ENCODE data around the gene DAPK2. TPM values are rescaled to one million over a fixed set of nuclear protein-coding genes. Genes with fewer than 3 reads are reported as not detected.

The DAPK2 gene
- total and polyA plus RNA-seq, 2 of the 4 experiments (the other 2 are of a cell fraction), result 0.34 to 0.36 TPM

GRCh38 chr15:63913786-63914315, 132.4 kb downstream of the DAPK2 start:
- no peak overlapping the region for H2AK5ac ChIP-seq (ENCODE audit: low read depth, low read length)
- dilution Hi-C loops (cut with HindIII; ENCODE audit: low sequenced_read_pairs, unreplicated experiment), result no loop called here
- no peak overlapping the region for H3K9ac ChIP-seq (ENCODE audit: low read depth, low read length)
- no peak overlapping the region for H2BK120ac ChIP-seq (ENCODE audit: low read depth, low read length)
- no peaks in the 10 kb centered on the region for H4K20me1 ChIP-seq (ENCODE audit: insufficient read depth, low read length)
- H2BK5ac ChIP-seq (ENCODE audit: low read depth, low read length, poor library complexity, severe bottlenecking), result no peak overlapping the region
- intact Hi-C loops (cut with micrococcal nuclease), result no loop called here
- TF ChIP-seq CHD1 (IDR thresholded peaks at IDR 0.05; ENCODE audit: low read depth, low read length) (no peak), POLR2A (IDR thresholded peaks at IDR 0.05; ENCODE audit: low read depth, low read length) (no peak), RAD21 (IDR thresholded peaks at IDR 0.05; ENCODE audit: low read length) (no peak), RFX5 (IDR thresholded peaks at IDR 0.05; ENCODE audit: low read depth, low read length) (no peak), MAFK (IDR thresholded peaks at IDR 0.05; ENCODE audit: low read depth, low read length) (no peak), BHLHE40 (IDR thresholded peaks at IDR 0.05; ENCODE audit: low read depth, low read length) (no peak), CTCF (conservative IDR thresholded peaks at IDR 0.05; ENCODE audit: low read depth, low read length) (no peak), RCOR1 (IDR thresholded peaks at IDR 0.05; ENCODE audit: insufficient replicate concordance, low read length) (no peak), FOS (IDR thresholded peaks at IDR 0.05; ENCODE audit: low read depth, low read length) (no peak), CEBPB (IDR thresholded peaks at IDR 0.05; ENCODE audit: low read depth, low read length) (no peak), MAZ (IDR thresholded peaks at IDR 0.05; ENCODE audit: borderline replicate concordance, low read depth, low read length) (no peak), NFE2L2 (IDR thresholded peaks at IDR 0.05; ENCODE audit: low read depth, low read length) (no peak), SMC3 (IDR thresholded peaks at IDR 0.05; ENCODE audit: low read depth, low read length) (no peak), MXI1 (IDR thresholded peaks at IDR 0.05; ENCODE audit: borderline replicate concordance, low read depth, low read length) (no peak)
- TF ChIP-seq, protein P1, sequence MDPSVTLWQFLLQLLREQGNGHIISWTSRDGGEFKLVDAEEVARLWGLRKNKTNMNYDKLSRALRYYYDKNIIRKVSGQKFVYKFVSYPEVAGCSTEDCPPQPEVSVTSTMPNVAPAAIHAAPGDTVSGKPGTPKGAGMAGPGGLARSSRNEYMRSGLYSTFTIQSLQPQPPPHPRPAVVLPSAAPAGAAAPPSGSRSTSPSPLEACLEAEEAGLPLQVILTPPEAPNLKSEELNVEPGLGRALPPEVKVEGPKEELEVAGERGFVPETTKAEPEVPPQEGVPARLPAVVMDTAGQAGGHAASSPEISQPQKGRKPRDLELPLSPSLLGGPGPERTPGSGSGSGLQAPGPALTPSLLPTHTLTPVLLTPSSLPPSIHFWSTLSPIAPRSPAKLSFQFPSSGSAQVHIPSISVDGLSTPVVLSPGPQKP (IDR thresholded peaks at IDR 0.05; ENCODE audit: borderline replicate concordance, low read depth, low read length), result no peak
- TF ChIP-seq, protein P2, sequence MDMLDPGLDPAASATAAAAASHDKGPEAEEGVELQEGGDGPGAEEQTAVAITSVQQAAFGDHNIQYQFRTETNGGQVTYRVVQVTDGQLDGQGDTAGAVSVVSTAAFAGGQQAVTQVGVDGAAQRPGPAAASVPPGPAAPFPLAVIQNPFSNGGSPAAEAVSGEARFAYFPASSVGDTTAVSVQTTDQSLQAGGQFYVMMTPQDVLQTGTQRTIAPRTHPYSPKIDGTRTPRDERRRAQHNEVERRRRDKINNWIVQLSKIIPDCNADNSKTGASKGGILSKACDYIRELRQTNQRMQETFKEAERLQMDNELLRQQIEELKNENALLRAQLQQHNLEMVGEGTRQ (IDR thresholded peaks at IDR 0.05; ENCODE audit: low read depth, low read length), result no peak
- no peak overlapping the region for H4K8ac ChIP-seq (ENCODE audit: low read depth in 2 of 2, low read length in 2 of 2)
- no peak overlapping the region for H3K27ac ChIP-seq (ENCODE audit: insufficient read depth, low read length)
- 79% methylated on average over 2 of the region's 3 CpGs; no CpG with 5 or more reads in 1 of the 2 experiments for WGBS, 2 experiments (ENCODE audit: extremely low coverage in 2 of 2, insufficient read length in 1 of 2)
- H3K4me3 ChIP-seq (ENCODE audit: insufficient read depth, low read depth, low read length), result no peak overlapping the region
- no peak overlapping the region for H4K91ac ChIP-seq (ENCODE audit: insufficient read depth, low read depth, low read length)
- DNase-seq (no peak), ATAC-seq (ENCODE audit: low read depth) (no peak)
- H4K5ac ChIP-seq (ENCODE audit: low read depth, low read length), result no peak overlapping the region
- no peak overlapping the region for H3K18ac ChIP-seq (ENCODE audit: low read depth, low read length)
- no peak overlapping the region for H2BK15ac ChIP-seq (ENCODE audit: low read depth, low read length)
- H2AK9ac ChIP-seq (replicated peaks; ENCODE audit: low read depth, low read length, poor library complexity), result no peak overlapping the region
- no peaks in the 10 kb centered on the region; the same call in 1 of the 2 replicates for H3K9me1 ChIP-seq (ENCODE audit: insufficient read depth, low read length)
- H3K56ac ChIP-seq (ENCODE audit: extremely low read depth, insufficient read depth, low read length), result no peak overlapping the region
- ChIA-PET POLR2A (ENCODE audit: unreplicated experiment) (no interaction called here), CTCF (no interaction called here)
- H3K4me1 ChIP-seq (ENCODE audit: control insufficient read depth, insufficient read depth, low read length), result peaks cover 17% of the 10 kb centered on the region; the same call in 1 of the 2 replicates
- H3K79me1 ChIP-seq (ENCODE audit: low read depth in 1 of 2, low read length in 2 of 2), result no peaks in the 10 kb centered on the region
- H3K4me2 ChIP-seq (ENCODE audit: low read depth, low read length), result no peak overlapping the region
- BruUV-seq (replicated peaks), result no TSS peak
- H3K4ac ChIP-seq (ENCODE audit: low read depth, low read length), result no peak overlapping the region
- H3K27me3 ChIP-seq (ENCODE audit: control insufficient read depth, insufficient read depth, low read length), result peaks cover 11% of the 10 kb centered on the region
- H2AFZ ChIP-seq (replicated peaks; ENCODE audit: low read length, poor library complexity), result no peak overlapping the region
- H3K36me3 ChIP-seq (ENCODE audit: control insufficient read depth, insufficient read depth, low read length), result no peaks in the 10 kb centered on the region
- in situ Hi-C loops (cut with MboI; ENCODE audit: low sequenced_read_pairs), result no loop called here
- no peak overlapping the region for H3K14ac ChIP-seq (replicated peaks; ENCODE audit: low read depth, low read length)
- H3K23ac ChIP-seq (ENCODE audit: low read depth, low read length), result no peak overlapping the region
- no peak overlapping the region for H2BK20ac ChIP-seq (ENCODE audit: low read depth, low read length)
- no peaks in the 10 kb centered on the region for H3K9me3 ChIP-seq (ENCODE audit: control insufficient read depth, insufficient read depth, low read length)
